ENCODE data around the gene ACAD9. TPM values are rescaled to one million over a fixed set of nuclear protein-coding genes. Genes with fewer than 3 reads are reported as not detected.

The ACAD9 gene
- total and polyA plus RNA-seq, 9 of the 15 experiments (the other 6 are each of a cell fraction or from before 2014, with no cell fraction given), result 10.2 to 32.6 (median 22.8) TPM

GRCh38 chr3:128946411-128946810, 67.0 kb downstream of the ACAD9 start (continued):
- TF ChIP-seq XRCC4 (IDR thresholded peaks at IDR 0.05; ENCODE audit: extremely low read depth, insufficient read depth, insufficient read length) (no peak), KLF1 (tag; IDR thresholded peaks at IDR 0.05) (no peak), BHLHE40 (IDR thresholded peaks at IDR 0.05; ENCODE audit: low read length) (no peak), POLR2AphosphoS2 (IDR thresholded peaks at IDR 0.05; ENCODE audit: low read length) (no peak), ZBTB34 (CRISPR knock-in tag; IDR thresholded peaks at IDR 0.05) (no peak), SIN3A (IDR thresholded peaks at IDR 0.05; ENCODE audit: borderline replicate concordance in 2 of 2, control insufficient read depth in 1 of 2, low read depth in 2 of 2, low read length in 2 of 2) (no peak)

- no peak overlapping the region for H3K4me3 ChIP-seq
- H2AFZ ChIP-seq (ENCODE audit: low read depth, low read length), result no peak overlapping the region
- H3K79me2 ChIP-seq (ENCODE audit: control insufficient read depth, insufficient read depth, low read length), result no peaks in the 10 kb centered on the region
- in situ Hi-C loops (cut with MboI) (no loop called here), intact Hi-C loops (cut with micrococcal nuclease) (no loop called here)
- no peaks in the 10 kb centered on the region for H3K9me1 ChIP-seq (ENCODE audit: control insufficient read depth, insufficient read depth, low read length)
- no peak for DNase-seq (ENCODE audit: extremely low read depth in 1 of 4, low spot score in 3 of 4)
- POLR2A ChIA-PET, result interaction anchor here (1.8 kb wide), 1 partner anchor 34 kb away, joined by 6 read pairs; no protein-coding TSS in a partner anchor
- no peaks in the 10 kb centered on the region for H4K20me1 ChIP-seq (replicated peaks; ENCODE audit: control insufficient read depth, insufficient read depth, low read length)
- H3K27me3 ChIP-seq (ENCODE audit: control insufficient read depth in 2 of 2, insufficient read depth in 2 of 2, low read length in 2 of 2), result peaks cover 0 to 27% of the 10 kb centered on the region in 2 experiments; a peak in 2 of 5 replicates
- no peak overlapping the region for H3K4me2 ChIP-seq (ENCODE audit: insufficient read depth, low read length)
- no peak overlapping the region for H3K9ac ChIP-seq (ENCODE audit: insufficient read depth in 1 of 2, low read depth in 2 of 2, low read length in 2 of 2)
- no peak overlapping the region for H3K27ac ChIP-seq (ENCODE audit: extremely low read depth, low read depth, low read length)
- no peak for FAIRE-seq
- WGBS (ENCODE audit: insufficient coverage, low coverage, missing lambda C conversion rate), result 5% methylated on average over 3 of the region's 3 CpGs
- no TSS peak for BruUV-seq (replicated peaks)
- ATAC-seq, result no peak
- no peaks in the 10 kb centered on the region for H3K4me1 ChIP-seq (replicated peaks in 1 of 2; ENCODE audit: control insufficient read depth in 2 of 2, insufficient read depth in 2 of 2, low read length in 2 of 2)
- no peaks in the 10 kb centered on the region for H3K36me3 ChIP-seq (ENCODE audit: control insufficient read depth, insufficient read depth, low read length)
- no peaks in the 10 kb centered on the region for H3K9me3 ChIP-seq (replicated peaks; ENCODE audit: control insufficient read depth, insufficient read depth, low read depth, low read length)
- CTCF ChIA-PET (ENCODE audit: low intra/inter-chr PET ratio), result no interaction called here
- TF ChIP-seq ZNF347 (CRISPR knock-in tag; IDR thresholded peaks at IDR 0.05; ENCODE audit: low read depth), result no peak
- TF ChIP-seq ZNF146 (CRISPR knock-in tag; IDR thresholded peaks at IDR 0.05; ENCODE audit: unreplicated experiment), result peak; percentile 64
- TF ChIP-seq MAFG (tag; conservative IDR thresholded peaks at IDR 0.05), result peak; percentile 37
- no peak for TF ChIP-seq HSF4 (CRISPR knock-in tag; IDR thresholded peaks at IDR 0.05; ENCODE audit: borderline replicate concordance)
- no peak for TF ChIP-seq ZNF668 (CRISPR knock-in tag; IDR thresholded peaks at IDR 0.05)
- peak; percentile 64 for TF ChIP-seq NFE2 (IDR thresholded peaks at IDR 0.05; ENCODE audit: low read depth)
- no peak for TF ChIP-seq HNRNPH1 (optimal IDR thresholded peaks at IDR 0.05; ENCODE audit: low read depth, low read length)
- TF ChIP-seq ZNF280A (IDR thresholded peaks at IDR 0.05; ENCODE audit: low read depth, partially characterized antibody), result no peak
- no peak for TF ChIP-seq SRSF9 (IDR thresholded peaks at IDR 0.05; ENCODE audit: borderline replicate concordance, low read depth, low read length)
- TF ChIP-seq C11orf30 (IDR thresholded peaks at IDR 0.05; ENCODE audit: low read depth), result peak; percentile 19; the same call in 1 of the 2 replicates
- no peak for TF ChIP-seq MCM5 (IDR thresholded peaks at IDR 0.05; ENCODE audit: low read depth)
- TF ChIP-seq NR1H2 (CRISPR knock-in tag; IDR thresholded peaks at IDR 0.05), result no peak
- TF ChIP-seq ZNF639 (CRISPR knock-in tag; conservative IDR thresholded peaks at IDR 0.05 in 1 of 2, IDR thresholded peaks at IDR 0.05 in 1 of 2), result no peak
These were observed 69.7 kb downstream of the ACAD9 start for GRCh38 chr3:128949158-128949557.
